OCI-LY3 (cell line): Measurements from ENCODE around the gene SLC25A21.
"Not testable (repeated sequence)": the region's sequence is repeated elsewhere in the genome, so short reads cannot be mapped to it uniquely, and the experiment has no call there.

Experiments
- H2AFZ ChIP-seq: fragments of 200-600, 300-600 bp; shearing (Covaris generic); 2 replicates; pipeline ENCODE4 v1.6.0; 2014; ENCODE audit warnings: antibody characterized with exemption, low read depth, low read length
- H3K27ac ChIP-seq: fragments of 200-600, 300-600 bp; sonication (generic); 2 replicates; pipeline ENCODE4 v1.5.1; 2014; ENCODE audit warnings: mild to moderate bottlenecking, low read length, moderate library complexity, mixed read lengths
- H3K27me3 ChIP-seq: fragments of 200-600, 300-600 bp; sonication (generic); 2 replicates; pipeline ENCODE4 v1.6.1; 2014; ENCODE audit warnings: low read depth, low read length, mixed read lengths
- H3K36me3 ChIP-seq: fragments of 200-600, 300-600 bp; sonication (generic); replicated peaks from 2 replicates; pipeline ENCODE3; 2014; ENCODE audit warnings: low read depth, low read length, mixed read lengths
- H3K4me1 ChIP-seq: fragments of 300-600, 200-600 bp; sonication (generic); 2 replicates; pipeline ENCODE4 v1.6.1; 2014; ENCODE audit warnings: low read length, mixed read lengths
- H3K4me2 ChIP-seq: fragments of 200-600, 300-600 bp; sonication (generic); 2 replicates; pipeline ENCODE4 v1.6.1; 2014; ENCODE audit warnings: low read length, mixed read lengths
- H3K4me3 ChIP-seq: fragments of 300-600, 200-600 bp; sonication (generic); 2 replicates; pipeline ENCODE4 v1.5.1; 2014; ENCODE audit warnings: antibody characterized with exemption, mild to moderate bottlenecking, low read length, moderate library complexity
- H3K79me2 ChIP-seq: fragments of 300-600, 200-600 bp; shearing (Covaris generic); 2 replicates; pipeline ENCODE4 v1.6.1; 2014; ENCODE audit warnings: mild to moderate bottlenecking, low read length, mixed read lengths
- H3K9ac ChIP-seq: fragments of 300-600, 200-600 bp; shearing (Covaris generic); 2 replicates; pipeline ENCODE4 v1.6.0; 2014; ENCODE audit warnings: mild to moderate bottlenecking, low read length, moderate library complexity
- H3K9me3 ChIP-seq: fragments of 200-600, 300-600 bp; shearing (Covaris generic); 2 replicates; pipeline ENCODE4 v1.6.1; 2014; ENCODE audit warnings: low read length, mixed read lengths; ENCODE audit not compliant: insufficient read depth
- H4K20me1 ChIP-seq: fragments of 200-600, 300-600 bp; sonication (generic); 2 replicates; pipeline ENCODE4 v1.6.1; 2016; ENCODE audit warnings: low read length, mixed read lengths; ENCODE audit not compliant: insufficient read depth
- CTCF ChIP-seq: fragments of 200-600, 300-600 bp; sonication (generic); IDR thresholded peaks from 2 replicates; pipeline ENCODE4 v1.5.1; 2014; ENCODE audit warnings: antibody characterized with exemption, low read length, low read depth
- EZH2phosphoT487 ChIP-seq: fragments of 200-600 bp; shearing (Covaris generic); IDR thresholded peaks from 2 replicates; pipeline ENCODE4 v1.6.1; 2018; ENCODE audit warnings: antibody characterized with exemption, mixed run types, low read depth

SLC25A21 gene

GRCh38 chr14:37167151-37168047, 5.0 kb downstream of the SLC25A21 start:
- H3K4me1 ChIP-seq: no peaks in the 10 kb centered on the region
- no peak for TF ChIP-seq EZH2phosphoT487
- TF ChIP-seq CTCF: no peak
- no peak overlapping the region for H3K27ac ChIP-seq
- no peaks in the 10 kb centered on the region for H3K36me3 ChIP-seq
- no peak overlapping the region for H2AFZ ChIP-seq
- no peaks in the 10 kb centered on the region for H4K20me1 ChIP-seq
- H3K4me2 ChIP-seq: no peak overlapping the region
- no peaks in the 10 kb centered on the region for H3K9me3 ChIP-seq
- H3K27me3 ChIP-seq: no peaks in the 10 kb centered on the region
- H3K4me3 ChIP-seq: no peak overlapping the region
- H3K9ac ChIP-seq: no peak overlapping the region
- no peaks in the 10 kb centered on the region for H3K79me2 ChIP-seq

- no peak overlapping the region for H2AFZ ChIP-seq
- H4K20me1 ChIP-seq: no peaks in the 10 kb centered on the region
- H3K9ac ChIP-seq: no peak overlapping the region
- H3K4me1 ChIP-seq: no peaks in the 10 kb centered on the region
- no peaks in the 10 kb centered on the region for H3K27me3 ChIP-seq
- no peaks in the 10 kb centered on the region for H3K79me2 ChIP-seq
- H3K36me3 ChIP-seq: no peaks in the 10 kb centered on the region
- TF ChIP-seq EZH2phosphoT487: no peak
- no peak for TF ChIP-seq CTCF
- H3K4me3 ChIP-seq: no peak overlapping the region
- no peaks in the 10 kb centered on the region for H3K9me3 ChIP-seq
- no peak overlapping the region for H3K27ac ChIP-seq
- no peak overlapping the region for H3K4me2 ChIP-seq
Measured at GRCh38 chr14:37165794-37166193, 6.6 kb downstream of the SLC25A21 start.

- H3K36me3 ChIP-seq, H3K4me2 ChIP-seq, H2AFZ ChIP-seq, H4K20me1 ChIP-seq, H3K9me3 ChIP-seq, H3K4me1 ChIP-seq, H3K9ac ChIP-seq, H3K27me3 ChIP-seq, H3K4me3 ChIP-seq, H3K27ac ChIP-seq, H3K79me2 ChIP-seq: not testable (repeated sequence)
Measured at GRCh38 chr14:37162307-37162706, 10.1 kb downstream of the SLC25A21 start.

GRCh38 chr14:37157987-37158386, 14.4 kb downstream of the SLC25A21 start:
- no peaks in the 10 kb centered on the region for H4K20me1 ChIP-seq
- H3K79me2 ChIP-seq: no peaks in the 10 kb centered on the region
- no peaks in the 10 kb centered on the region for H3K9me3 ChIP-seq
- no peaks in the 10 kb centered on the region for H3K4me1 ChIP-seq
- H3K9ac ChIP-seq: no peak overlapping the region
- no peak overlapping the region for H3K27ac ChIP-seq
- no peaks in the 10 kb centered on the region for H3K36me3 ChIP-seq
- no peak overlapping the region for H3K4me3 ChIP-seq
- H3K4me2 ChIP-seq: no peak overlapping the region
- no peak for TF ChIP-seq EZH2phosphoT487
- no peak for TF ChIP-seq CTCF
- no peaks in the 10 kb centered on the region for H3K27me3 ChIP-seq
- H2AFZ ChIP-seq: no peak overlapping the region
